B cell (primary cell): ENCODE data around the gene HIC2. TPM values are rescaled to one million over a fixed set of nuclear protein-coding genes. Genes with fewer than 3 reads are reported as not detected.
A peak's percentile ranks its signal among the peaks of the same experiment; 100 is the strongest.
"Not testable (repeated sequence)": the region's sequence is repeated elsewhere in the genome, so short reads cannot be mapped to it uniquely, and the experiment has no call there.

Source experiments
- ATAC-seq: fragments of 200-7000 bp; cut with Tn5 transposase; one replicate; pipeline ENCODE4 v1.10.0; 2021; ENCODE audit warnings: low read depth, mild to moderate bottlenecking, moderate number of reproducible peaks, moderate library complexity
- CTCF ChIA-PET: fragments of 350-600 bp; sonication (Branson Sonifier 250); formaldehyde crosslinking; loops from one replicate; lab custom pipeline; 2021; ENCODE audit warnings: antibody characterized with exemption, inconsistent platforms; lab: Charles Lee
- POLR2A ChIA-PET: fragments of 350-600 bp; sonication (Branson Sonifier 250); formaldehyde crosslinking; loops from one replicate; lab custom pipeline; 2021; ENCODE audit warnings: antibody characterized with exemption; lab: Charles Lee
- DNase-seq: peaks from one replicate; pipeline ENCODE4 v3.0.0; 2013
- H2AFZ ChIP-seq: 2 replicates; pipeline ENCODE4 v1.6.1; 2012; ENCODE audit warnings: mild to moderate bottlenecking, low read depth, low read length; ENCODE audit not compliant: insufficient read depth, poor library complexity, severe bottlenecking
- H3K27ac ChIP-seq, 2 donors: 1 replicate in 1 of 2; 2 replicates in 1 of 2; pipeline ENCODE4 v1.5.1; 2012 to 2013; ENCODE audit warnings: low read length in 2 of 2, mild to moderate bottlenecking in 2 of 2, moderate library complexity in 1 of 2
- H3K27me3 ChIP-seq, 4 experiments: fragments of 200-600 bp in 1 of 4; sonication (generic) in 1 of 4; replicated peaks in 1 of 4; 1 replicate in 2 of 4; 2 replicates in 2 of 4; pipeline versions ENCODE4 v1.6.1 to v1.7.0; 2013 to 2016; ENCODE audit warnings: low read length in 3 of 4, mild to moderate bottlenecking in 2 of 4, mixed read lengths in 1 of 4, moderate library complexity in 1 of 4; ENCODE audit not compliant: insufficient read depth in 4 of 4, control insufficient read depth in 3 of 4; ENCODE audit errors: control extremely low read depth in 1 of 4
- H3K36me3 ChIP-seq, 2 experiments: replicated peaks in 1 of 2; 1 replicate in 1 of 2; 2 replicates in 1 of 2; pipeline versions ENCODE4 v1.6.1 to v1.7.1; 2013; ENCODE audit warnings: low read length in 1 of 2; ENCODE audit not compliant: insufficient read depth in 2 of 2, control insufficient read depth in 1 of 2; ENCODE audit errors: control extremely low read depth in 1 of 2, extremely low read depth in 1 of 2
- H3K4me1 ChIP-seq, 2 donors: fragments of 200-600 bp in 1 of 2; sonication (generic) in 1 of 2; 1 replicate in 1 of 2; 2 replicates in 1 of 2; pipeline versions ENCODE4 v1.5.1 to v1.6.1; 2013 to 2017; ENCODE audit warnings: low read length in 2 of 2; ENCODE audit not compliant: control insufficient read depth in 2 of 2, insufficient read depth in 2 of 2
- H3K4me2 ChIP-seq: replicated peaks from 2 replicates; pipeline ENCODE3; 2012; ENCODE audit warnings: mild to moderate bottlenecking, low read depth, low read length; ENCODE audit not compliant: poor library complexity, severe bottlenecking
- H3K4me3 ChIP-seq, 5 experiments: fragments of 200-600 bp in 1 of 5; sonication (generic) in 1 of 5; 1 replicate in 3 of 5; 2 replicates in 2 of 5; pipeline versions ENCODE4 v1.5.1 to v1.7.0; 2011 to 2016; ENCODE audit warnings: low read length in 4 of 5, mild to moderate bottlenecking in 4 of 5, low read depth in 2 of 5, control low read depth in 1 of 5, moderate library complexity in 1 of 5; ENCODE audit not compliant: insufficient read depth in 1 of 5; ENCODE audit errors: control extremely low read depth in 1 of 5, extremely low read depth in 1 of 5
- H3K79me2 ChIP-seq: fragments of 200-600 bp; sonication (generic); one replicate; pipeline ENCODE4 v1.6.0; 2016; ENCODE audit warnings: low read length; ENCODE audit not compliant: control insufficient read depth, insufficient read depth
- H3K9ac ChIP-seq: fragments of 200-600 bp; sonication (generic); 2 replicates; pipeline ENCODE4 v1.6.1; 2017; ENCODE audit warnings: mild to moderate bottlenecking, low read length, moderate library complexity
- H3K9me3 ChIP-seq, 3 donors: one replicate each; pipeline versions ENCODE4 v1.6.1 to v1.7.1; 2013; ENCODE audit warnings: low read length in 2 of 3; ENCODE audit not compliant: control insufficient read depth in 2 of 3, insufficient read depth in 1 of 3; ENCODE audit errors: control extremely low read depth in 1 of 3
- H4K20me1 ChIP-seq: 2 replicates; pipeline ENCODE4 v1.6.0; 2012; ENCODE audit warnings: mild to moderate bottlenecking, low read length; ENCODE audit not compliant: insufficient read depth, control insufficient read depth, poor library complexity, severe bottlenecking
- H3K27ac Mint-ChIP-seq: one replicate; pipeline ENCODE4 v1.8.0; 2021; ENCODE audit warnings: mixed read lengths
- H3K27me3 Mint-ChIP-seq: one replicate; pipeline ENCODE4 v1.8.0; 2021; ENCODE audit warnings: mixed read lengths
- H3K4me1 Mint-ChIP-seq: one replicate; pipeline ENCODE4 v1.8.0; 2021; ENCODE audit warnings: mixed read lengths
- H3K4me3 Mint-ChIP-seq: one replicate; pipeline ENCODE4 v1.8.0; 2021; ENCODE audit warnings: mixed read lengths
- H3K9me3 Mint-ChIP-seq: one replicate; pipeline ENCODE4 v1.8.0; 2022; ENCODE audit warnings: mixed read lengths; ENCODE audit not compliant: insufficient read depth
- WGBS: methylation state at CpG from one replicate; pipeline ENCODE4 v1.1.5; 2013; ENCODE audit warnings: missing lambda C conversion rate; ENCODE audit not compliant: insufficient coverage; 5-methylcytosine and 5-hydroxymethylcytosine counted together
- intact Hi-C: fragments of 100-400 bp; cut with micrococcal nuclease; formaldehyde crosslinking; loops from one replicate; pipeline ENCODE4 v1.10.0; 2022
- polyA plus RNA-seq: library from polyadenylated mRNA; depleted of rRNA; stranded (reverse); fragments of >200 nt; gene quantifications from 2 replicates; pipeline ENCODE4 v1.2.3, GENCODE V29; 2012
- total RNA-seq, 2 donors: library from RNA; stranded (reverse); fragments of 120-200 nt in 1 of 2; gene quantifications; 1 replicate in 1 of 2; 2 replicates in 1 of 2; pipeline versions ENCODE4 v1.2.3 to v1.2.4, GENCODE V29; 2013 to 2022

The HIC2 gene
- total and polyA plus RNA-seq, 2 donors (not counting 1 experiment from before 2014, with no cell fraction given): 2.9 to 8.1 TPM

DNA sequence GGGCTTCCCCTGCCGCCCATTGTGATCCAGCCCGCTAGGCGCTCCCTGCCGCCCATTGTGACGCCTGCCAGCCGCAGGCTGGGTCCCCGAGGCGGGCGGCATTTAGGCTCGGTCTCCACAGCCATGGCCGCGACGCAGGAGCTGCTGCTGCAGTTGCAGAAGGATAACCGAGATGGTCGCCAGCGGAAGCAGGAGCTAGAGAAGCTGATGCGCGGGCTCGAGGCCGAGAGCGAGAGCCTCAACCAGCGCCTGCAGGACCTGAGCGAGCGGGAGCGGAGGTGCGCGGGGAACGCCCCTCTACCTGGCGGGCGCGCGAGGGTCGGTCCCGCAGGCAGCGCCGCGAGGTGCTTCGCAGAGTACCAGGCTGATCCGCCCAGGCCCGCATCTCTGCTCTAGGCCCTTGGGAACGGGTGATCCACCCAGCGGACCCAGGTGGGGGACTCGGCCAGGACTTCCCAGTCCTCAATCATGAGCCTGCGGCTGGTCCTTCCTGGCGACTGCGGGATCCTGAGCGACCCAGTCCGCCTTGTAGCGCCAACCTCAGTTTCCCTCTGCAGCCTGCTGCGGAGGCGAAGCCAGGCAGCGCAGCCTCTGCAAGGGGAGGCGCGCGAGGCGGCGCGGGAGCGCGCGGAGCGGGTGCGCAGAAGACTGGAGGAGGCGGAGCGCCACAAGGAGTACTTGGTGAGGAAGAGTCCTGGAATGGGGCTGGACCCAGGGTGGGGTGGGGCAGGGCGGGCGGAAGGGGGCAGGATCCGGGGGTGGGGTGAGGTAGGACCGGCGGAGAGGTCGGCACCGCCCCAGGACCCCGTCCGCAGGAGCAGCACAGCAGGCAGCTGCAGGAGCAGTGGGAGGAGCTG is 50.4 kb downstream of the HIC2 start, which contains the start of gene TMEM191C:
TSS of gene TMEM191C (plus strand) at position 51 of the 857 bp plus-strand sequence. CDS start at position 124, 73 bp downstream.
- DNase-seq, H3K9me3 ChIP-seq, H4K20me1 ChIP-seq, H3K27me3 ChIP-seq, H3K4me1 Mint-ChIP-seq, H3K79me2 ChIP-seq, POLR2A ChIA-PET, H3K36me3 ChIP-seq, ATAC-seq, H3K4me1 ChIP-seq, CTCF ChIA-PET, intact Hi-C loops, H3K4me2 ChIP-seq, H3K27me3 Mint-ChIP-seq, H3K9me3 Mint-ChIP-seq: not testable (repeated sequence)
- H3K4me3 ChIP-seq: peak within 1 kb of the TSS in 4 of 5 experiments; percentile 28 to 50 (median 40)
- Mint-ChIP-seq H3K27ac (peak within 1 kb of the TSS; percentile 99), H3K4me3 (peak within 1 kb of the TSS; percentile 96)
- no CpG with 5 or more reads among the region's 74 CpGs for WGBS
- peak within 1 kb of the TSS; percentile 26 for H3K9ac ChIP-seq
- H3K27ac ChIP-seq: peak within 1 kb of the TSS in 1 of 2 donors; percentile 43
- peak within 1 kb of the TSS; percentile 33 for H2AFZ ChIP-seq

DNA sequence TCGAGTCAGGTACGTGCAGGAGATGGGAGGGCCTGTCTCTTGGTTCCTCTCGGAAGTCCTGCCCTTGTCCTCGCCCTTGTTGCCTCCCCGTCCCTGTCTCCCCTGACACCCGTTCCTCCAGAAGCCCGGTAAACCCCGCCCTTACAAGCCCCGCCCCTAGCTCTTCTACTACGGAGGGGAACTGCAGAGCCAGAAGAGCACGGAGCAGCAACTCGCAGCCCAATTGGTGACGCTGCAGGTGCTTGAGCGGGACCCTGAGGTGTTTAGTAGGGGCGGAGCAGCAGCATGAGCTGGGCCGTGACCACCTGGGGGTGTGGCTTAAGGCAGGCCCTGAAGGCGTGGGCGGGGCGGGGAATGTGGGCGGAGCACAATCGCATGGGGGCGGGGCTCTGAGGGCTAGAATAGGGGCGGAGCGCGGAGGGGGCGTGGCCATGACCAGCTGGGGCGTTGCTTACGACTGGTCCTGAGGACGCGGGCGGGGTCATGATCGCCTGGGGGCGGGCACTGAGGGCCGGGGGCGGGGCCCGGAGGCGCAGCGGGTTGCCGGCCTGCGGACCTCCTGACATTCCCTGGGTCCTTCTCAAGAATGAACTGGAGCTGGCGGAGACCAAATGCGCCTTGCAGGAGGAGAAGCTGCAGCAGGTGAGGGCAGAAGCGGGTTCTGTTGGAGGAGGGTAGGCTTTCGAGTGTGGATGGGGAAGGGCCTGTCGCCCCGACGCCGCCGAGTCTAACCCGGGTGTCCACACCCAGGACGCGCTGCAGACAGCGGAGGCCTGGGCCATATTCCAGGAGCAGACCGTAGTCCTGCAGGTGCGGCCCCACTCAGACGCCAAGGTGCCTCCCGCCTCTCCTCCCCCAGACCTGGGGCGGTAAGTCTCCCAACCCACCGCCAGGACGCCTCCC is 51.3 kb downstream of the HIC2 start:
- H3K9me3 ChIP-seq, H3K9me3 Mint-ChIP-seq, CTCF ChIA-PET, H3K79me2 ChIP-seq, intact Hi-C loops, H3K27me3 Mint-ChIP-seq, H3K4me1 Mint-ChIP-seq, H3K36me3 ChIP-seq, H4K20me1 ChIP-seq, H3K4me2 ChIP-seq, H3K27me3 ChIP-seq, H3K4me1 ChIP-seq, POLR2A ChIA-PET: not testable (repeated sequence)
- Histone ChIP-seq H2AFZ (peak overlapping the region; percentile 33), H3K27ac (peak overlapping the region in 1 of 2 donors; percentile 43), H3K9ac (peak overlapping the region; percentile 26), H3K4me3 (peak overlapping the region in 4 of 5 experiments; percentile 28 to 50 (median 40))
- WGBS: 0% methylated on average over 4 of the region's 60 CpGs
- ATAC-seq: peak; percentile 84
- Mint-ChIP-seq H3K4me3 (peak overlapping the region; percentile 96), H3K27ac (peak overlapping the region; percentile 99)
- peak; percentile 93 for DNase-seq

DNA sequence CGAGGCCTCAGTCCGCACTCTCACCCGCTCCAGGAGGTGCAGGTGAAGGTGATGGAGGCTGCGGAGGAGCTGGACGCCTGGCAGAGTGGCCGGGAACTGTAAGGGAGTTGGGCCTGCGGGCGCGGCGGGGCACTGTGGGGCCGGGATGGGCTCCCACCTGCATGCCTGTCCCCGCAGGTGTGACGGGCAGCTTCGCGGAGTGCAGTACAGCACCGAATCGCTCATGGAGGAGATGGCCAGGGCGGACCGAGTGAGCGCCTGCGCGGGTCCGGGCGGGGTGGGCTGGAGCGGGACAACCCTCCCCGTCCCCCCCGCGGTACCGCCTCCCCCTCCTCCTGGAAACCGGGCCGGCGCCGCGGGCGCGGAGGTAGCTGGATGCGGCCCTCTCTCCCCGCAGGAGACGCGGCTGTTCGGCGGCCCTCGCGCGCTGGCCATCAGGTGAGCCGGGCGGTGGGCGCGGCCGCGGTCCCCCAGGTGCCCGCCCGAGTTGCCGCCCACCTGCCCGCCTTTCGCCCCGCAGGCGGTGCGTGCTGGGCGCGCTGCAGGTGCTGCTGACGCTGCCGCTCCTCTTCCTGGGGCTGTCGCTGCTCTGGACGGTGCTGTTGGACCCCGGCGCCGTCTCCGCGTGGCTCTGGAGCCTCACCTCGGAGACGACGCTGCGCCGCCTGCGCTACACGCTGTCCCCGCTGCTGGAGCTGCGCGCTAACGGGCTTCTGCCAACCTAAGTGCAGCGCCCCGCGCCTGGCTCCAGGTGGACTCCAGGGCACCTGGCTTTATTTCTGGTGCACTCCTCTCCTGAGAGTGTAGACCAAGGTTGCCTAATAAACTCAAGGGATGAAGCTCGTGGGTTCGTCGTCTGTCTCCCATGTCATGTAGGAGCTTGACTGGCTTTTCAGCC is 52.2 kb downstream of the HIC2 start:
- H3K27me3 Mint-ChIP-seq, H3K36me3 ChIP-seq, intact Hi-C loops, CTCF ChIA-PET, H3K27ac Mint-ChIP-seq, POLR2A ChIA-PET, H3K4me3 Mint-ChIP-seq, H4K20me1 ChIP-seq, H3K27ac ChIP-seq, DNase-seq, H3K79me2 ChIP-seq, H3K4me3 ChIP-seq, H3K27me3 ChIP-seq, H3K4me2 ChIP-seq, H3K9ac ChIP-seq, H3K4me1 Mint-ChIP-seq, H3K9me3 Mint-ChIP-seq, H2AFZ ChIP-seq, H3K4me1 ChIP-seq, H3K9me3 ChIP-seq: not testable (repeated sequence)
- WGBS: 2% methylated on average over 9 of the region's 87 CpGs
- peak; percentile 0 for ATAC-seq
